Neural progenitor cell (in vitro differentiated cells): Measurements from ENCODE around the gene LMAN2L. TPM values are rescaled to one million over a fixed set of nuclear protein-coding genes. Genes with fewer than 3 reads are reported as not detected.

Experiments
- DNase-seq: peaks from one replicate; pipeline ENCODE4 v3.0.0-alpha.2; 2016; ENCODE audit warnings: low spot score
- H2AFZ ChIP-seq: fragments of 200-600 bp; sonication (generic); replicated peaks from 2 replicates; pipeline ENCODE4 v1.6.1; 2016; ENCODE audit warnings: antibody characterized with exemption
- H3F3A ChIP-seq: fragments of 200-600 bp; sonication (generic); 2 replicates; pipeline ENCODE4 v1.6.1; 2016; ENCODE audit warnings: antibody characterized with exemption, low read depth
- H3K27ac ChIP-seq: fragments of 200-600 bp; sonication (generic); 2 replicates; pipeline ENCODE4 v1.5.1; 2016; ENCODE audit warnings: mild to moderate bottlenecking
- H3K27me3 ChIP-seq: fragments of 200-600 bp; sonication (generic); 2 replicates; pipeline ENCODE4 v1.6.1; 2016; ENCODE audit warnings: mild to moderate bottlenecking, moderate library complexity
- H3K36me3 ChIP-seq: fragments of 200-600 bp; sonication (generic); 2 replicates; pipeline ENCODE4 v1.5.1; 2016
- H3K4me1 ChIP-seq: fragments of 200-600 bp; sonication (generic); 2 replicates; pipeline ENCODE4 v1.6.1; 2016; ENCODE audit warnings: mixed run types
- H3K4me2 ChIP-seq: fragments of 200-600 bp; sonication (generic); 2 replicates; pipeline ENCODE4 v1.6.1; 2016
- H3K4me3 ChIP-seq: fragments of 200-600 bp; sonication (generic); 2 replicates; pipeline ENCODE4 v1.5.1; 2016
- H3K79me2 ChIP-seq: fragments of 200-600 bp; sonication (generic); 2 replicates; pipeline ENCODE4 v1.6.1; 2016; ENCODE audit warnings: low read depth
- H3K9ac ChIP-seq: fragments of 200-600 bp; sonication (generic); 2 replicates; pipeline ENCODE4 v1.6.1; 2016
- H3K9me3 ChIP-seq: fragments of 200-600 bp; sonication (generic); 2 replicates; pipeline ENCODE4 v1.5.1; 2016; ENCODE audit warnings: low read depth
- H4K20me1 ChIP-seq: fragments of 200-600 bp; sonication (generic); 2 replicates; pipeline ENCODE4 v1.6.1; 2016; ENCODE audit warnings: low read depth
- H3K27ac Mint-ChIP-seq: 3 replicates; pipeline ENCODE4 v1.8.0; 2021; ENCODE audit warnings: mixed read lengths
- H3K27me3 Mint-ChIP-seq: 2 replicates; pipeline ENCODE4 v1.8.0; 2022; ENCODE audit warnings: low read depth, mild to moderate bottlenecking, inconsistent platforms, moderate library complexity, mixed read lengths; ENCODE audit not compliant: insufficient read depth
- H3K36me3 Mint-ChIP-seq: 3 replicates; pipeline ENCODE4 v1.8.0; 2021; ENCODE audit warnings: mixed read lengths
- H3K4me1 Mint-ChIP-seq: 3 replicates; pipeline ENCODE4 v1.8.0; 2021; ENCODE audit warnings: mixed read lengths
- H3K4me3 Mint-ChIP-seq: 3 replicates; pipeline ENCODE4 v1.8.0; 2021; ENCODE audit warnings: mild to moderate bottlenecking, moderate library complexity, mixed read lengths
- H3K9me3 Mint-ChIP-seq: 3 replicates; pipeline ENCODE4 v1.8.0; 2020; ENCODE audit warnings: mixed read lengths
- EZH2 ChIP-seq: fragments of 200-600 bp; sonication (generic); IDR thresholded peaks from 2 replicates; pipeline ENCODE4 v1.6.1; 2017; ENCODE audit warnings: antibody characterized with exemption, mild to moderate bottlenecking, moderate library complexity
- EZH2phosphoT487 ChIP-seq: fragments of 200-600 bp; sonication (generic); IDR thresholded peaks from 2 replicates; pipeline ENCODE4 v1.6.1; 2017; ENCODE audit warnings: antibody characterized with exemption
- total RNA-seq: library from RNA; depleted of rRNA; stranded (reverse); fragments of >200 nt; gene quantifications from 2 replicates; pipeline ENCODE4 v1.2.3, GENCODE V29; 2015; ENCODE audit warnings: low replicate concordance
- TF ChIP-seq, protein P1 (sequence below): fragments of 200-600 bp; sonication (generic); IDR thresholded peaks from 2 replicates; pipeline ENCODE4 v1.5.1; 2017; ENCODE audit warnings: antibody characterized with exemption, mild to moderate bottlenecking

Gene LMAN2L
- total RNA-seq, 1 donor from 2014 or later: 25.9 TPM

DNA sequence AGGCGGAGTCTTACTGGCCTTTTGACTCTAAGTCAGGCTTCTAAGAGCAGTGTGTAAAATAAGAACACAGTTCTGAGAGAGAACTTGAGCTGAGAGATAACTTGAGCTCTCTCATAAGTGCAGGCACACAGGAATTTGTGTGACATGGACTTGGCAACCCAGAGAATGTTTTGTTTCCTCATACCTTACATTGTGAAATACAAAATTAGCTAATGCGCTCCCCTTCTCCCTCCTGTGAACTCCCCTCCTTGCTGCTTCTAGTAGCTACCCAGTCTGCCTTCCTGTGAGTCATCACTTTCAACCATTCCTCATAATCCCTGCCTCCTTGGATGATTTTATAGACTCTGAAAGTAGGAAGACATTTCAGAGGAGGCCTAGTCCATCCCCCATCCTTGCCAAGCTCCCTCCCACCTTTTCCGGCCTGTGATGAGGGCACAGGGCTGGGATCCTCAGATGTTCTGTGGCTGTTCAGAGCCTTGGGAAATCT, 74.7 kb downstream of the LMAN2L start:
- Histone ChIP-seq H3F3A (no peaks in the 10 kb centered on the region), H3K4me2 (no peak overlapping the region), H3K9ac (no peak overlapping the region), H2AFZ (no peak overlapping the region), H3K36me3 (no peaks in the 10 kb centered on the region), H3K27me3 (no peaks in the 10 kb centered on the region), H3K27ac (no peak overlapping the region), H3K79me2 (no peaks in the 10 kb centered on the region), H3K4me1 (no peaks in the 10 kb centered on the region), H3K4me3 (no peak overlapping the region), H3K9me3 (no peaks in the 10 kb centered on the region), H4K20me1 (no peaks in the 10 kb centered on the region)
- H3K9me3 Mint-ChIP-seq: no peaks in the 10 kb centered on the region
- no peak for DNase-seq
- no peak overlapping the region for H3K4me3 Mint-ChIP-seq
- H3K27ac Mint-ChIP-seq: no peak overlapping the region
- peaks cover 12% of the 10 kb centered on the region for H3K4me1 Mint-ChIP-seq
- H3K36me3 Mint-ChIP-seq: no peaks in the 10 kb centered on the region
- H3K27me3 Mint-ChIP-seq: peaks cover 5% of the 10 kb centered on the region
- TF ChIP-seq EZH2phosphoT487 (no peak), EZH2 (no peak)
- TF ChIP-seq, protein P1, sequence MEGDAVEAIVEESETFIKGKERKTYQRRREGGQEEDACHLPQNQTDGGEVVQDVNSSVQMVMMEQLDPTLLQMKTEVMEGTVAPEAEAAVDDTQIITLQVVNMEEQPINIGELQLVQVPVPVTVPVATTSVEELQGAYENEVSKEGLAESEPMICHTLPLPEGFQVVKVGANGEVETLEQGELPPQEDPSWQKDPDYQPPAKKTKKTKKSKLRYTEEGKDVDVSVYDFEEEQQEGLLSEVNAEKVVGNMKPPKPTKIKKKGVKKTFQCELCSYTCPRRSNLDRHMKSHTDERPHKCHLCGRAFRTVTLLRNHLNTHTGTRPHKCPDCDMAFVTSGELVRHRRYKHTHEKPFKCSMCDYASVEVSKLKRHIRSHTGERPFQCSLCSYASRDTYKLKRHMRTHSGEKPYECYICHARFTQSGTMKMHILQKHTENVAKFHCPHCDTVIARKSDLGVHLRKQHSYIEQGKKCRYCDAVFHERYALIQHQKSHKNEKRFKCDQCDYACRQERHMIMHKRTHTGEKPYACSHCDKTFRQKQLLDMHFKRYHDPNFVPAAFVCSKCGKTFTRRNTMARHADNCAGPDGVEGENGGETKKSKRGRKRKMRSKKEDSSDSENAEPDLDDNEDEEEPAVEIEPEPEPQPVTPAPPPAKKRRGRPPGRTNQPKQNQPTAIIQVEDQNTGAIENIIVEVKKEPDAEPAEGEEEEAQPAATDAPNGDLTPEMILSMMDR: no peak

DNA sequence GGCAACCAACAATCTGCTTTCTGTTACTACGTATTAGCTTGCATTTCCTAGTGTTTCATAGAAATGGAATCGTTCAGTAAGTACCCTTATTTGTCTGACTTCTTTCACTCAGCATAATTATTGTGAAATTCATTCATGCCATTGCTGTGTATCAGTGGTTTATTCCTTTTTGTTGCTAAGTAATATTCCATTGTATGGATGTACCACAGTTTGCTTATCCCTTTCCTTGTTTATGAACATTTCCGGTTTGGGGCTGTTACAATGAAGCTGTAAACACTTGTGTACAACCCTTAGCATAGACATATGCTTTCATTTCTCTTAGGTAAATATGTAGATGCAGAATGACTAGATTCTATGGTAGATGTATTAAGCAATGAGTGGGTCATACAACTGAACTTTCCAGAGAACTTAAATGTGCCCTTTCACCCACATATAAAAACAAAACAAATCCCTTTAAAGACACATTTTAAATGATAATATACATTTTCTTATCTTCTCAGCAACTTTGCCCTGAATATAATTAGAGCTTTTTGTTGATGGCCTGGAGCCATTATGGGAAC, 75.4 kb downstream of the LMAN2L start:
- no peak for DNase-seq
- Histone ChIP-seq H4K20me1 (no peaks in the 10 kb centered on the region), H3F3A (no peaks in the 10 kb centered on the region), H3K9ac (no peak overlapping the region), H3K36me3 (no peaks in the 10 kb centered on the region), H3K4me3 (no peak overlapping the region), H3K9me3 (no peaks in the 10 kb centered on the region), H3K4me2 (no peak overlapping the region), H3K4me1 (no peaks in the 10 kb centered on the region), H3K27me3 (no peaks in the 10 kb centered on the region), H2AFZ (no peak overlapping the region), H3K27ac (no peak overlapping the region), H3K79me2 (no peaks in the 10 kb centered on the region)
- H3K4me3 Mint-ChIP-seq: no peak overlapping the region
- H3K36me3 Mint-ChIP-seq: no peaks in the 10 kb centered on the region
- H3K27ac Mint-ChIP-seq: no peak overlapping the region
- peaks cover 12% of the 10 kb centered on the region for H3K4me1 Mint-ChIP-seq
- H3K27me3 Mint-ChIP-seq: peaks cover 5% of the 10 kb centered on the region
- H3K9me3 Mint-ChIP-seq: no peaks in the 10 kb centered on the region
- no peak for TF ChIP-seq EZH2phosphoT487
- TF ChIP-seq, protein P1: no peak
- no peak for TF ChIP-seq EZH2

DNA sequence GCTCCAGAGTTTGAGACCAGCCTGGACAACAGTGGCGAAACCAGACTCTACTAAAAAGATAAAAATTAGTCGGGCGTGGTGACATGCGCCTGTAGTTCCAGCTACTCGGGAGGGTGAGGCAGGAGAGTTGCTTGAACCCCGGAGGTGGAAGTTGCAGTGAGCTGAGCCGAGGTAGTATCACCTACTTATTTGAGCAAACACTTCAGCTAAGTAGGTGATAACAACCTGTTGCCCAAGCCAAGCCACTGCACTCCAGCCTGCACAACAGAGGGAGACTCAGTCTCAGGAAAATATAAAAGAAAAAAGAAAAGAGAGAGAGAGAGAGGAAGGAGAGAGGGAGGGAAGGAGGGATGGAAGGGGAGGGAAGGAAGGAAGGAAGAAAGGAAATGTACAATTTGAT, 76.0 kb downstream of the LMAN2L start:
- no peak overlapping the region for H3K27ac Mint-ChIP-seq
- no peak overlapping the region for H3K9ac ChIP-seq

More for the DNA sequence above, 76.0 kb downstream of the LMAN2L start:
- Histone ChIP-seq H3K9me3 (no peaks in the 10 kb centered on the region), H3K27ac (no peak overlapping the region), H3K4me3 (no peak overlapping the region), H3K4me1 (no peaks in the 10 kb centered on the region), H3K4me2 (no peak overlapping the region), H3K79me2 (no peaks in the 10 kb centered on the region), H3K27me3 (no peaks in the 10 kb centered on the region), H3K36me3 (no peaks in the 10 kb centered on the region), H2AFZ (no peak overlapping the region), H3F3A (no peaks in the 10 kb centered on the region), H4K20me1 (no peaks in the 10 kb centered on the region)
- peaks cover 9% of the 10 kb centered on the region for H3K4me1 Mint-ChIP-seq
- no peak for DNase-seq
- H3K36me3 Mint-ChIP-seq: no peaks in the 10 kb centered on the region
- TF ChIP-seq EZH2phosphoT487 (no peak), EZH2 (no peak)
- TF ChIP-seq, protein P1: no peak
- peaks cover 5% of the 10 kb centered on the region for H3K27me3 Mint-ChIP-seq
- H3K4me3 Mint-ChIP-seq: no peak overlapping the region
- no peaks in the 10 kb centered on the region for H3K9me3 Mint-ChIP-seq
